IMR-90 (cell line): Measurements from ENCODE around the gene PRELID1. TPM values are rescaled to one million over a fixed set of nuclear protein-coding genes. Genes with fewer than 3 reads are reported as not detected.

Experiments
- ATAC-seq: fragments of 200-7000 bp; cut with Tn5 transposase; 2 replicates; pipeline ENCODE4 v1.9.1; 2020; ENCODE audit warnings: low read depth, mild to moderate bottlenecking, moderate library complexity
- BruUV-seq: library from RNA; stranded (reverse); fragments of 400-500 nt; replicated peaks from 2 replicates; lab custom pipeline; 2021; lab: Mats Ljungman, UMichigan
- CTCF ChIA-PET: fragments of 300-600 bp; formaldehyde crosslinking; extraction: SDS; loops from one replicate; lab custom pipeline; 2021; ENCODE audit warnings: antibody characterized with exemption; lab: Yijun Ruan, JAX
- POLR2A ChIA-PET: fragments of 300-600 bp; sonication (Branson Sonifier 250); formaldehyde crosslinking; loops from one replicate; lab custom pipeline; 2022; ENCODE audit warnings: antibody characterized with exemption; ENCODE audit not compliant: unreplicated experiment; lab: Charles Lee
- DNase-seq: peaks from one replicate; pipeline ENCODE4 v3.0.0; 2013
- H2AFZ ChIP-seq: replicated peaks from 2 replicates; pipeline ENCODE3; 2013; ENCODE audit warnings: low read length, mild to moderate bottlenecking; ENCODE audit not compliant: poor library complexity
- H2AK5ac ChIP-seq: 2 replicates; pipeline ENCODE4 v1.6.1; 2013; ENCODE audit warnings: low read depth, low read length, inconsistent platforms
- H2AK9ac ChIP-seq: replicated peaks from 2 replicates; pipeline ENCODE3; 2013; ENCODE audit warnings: mild to moderate bottlenecking, low read depth, low read length, moderate library complexity; ENCODE audit not compliant: poor library complexity
- H2BK120ac ChIP-seq: 2 replicates; pipeline ENCODE4 v1.6.1; 2013; ENCODE audit warnings: low read depth, low read length, inconsistent platforms
- H2BK15ac ChIP-seq: 3 replicates; pipeline ENCODE4 v1.6.1; 2013; ENCODE audit warnings: low read depth, low read length, inconsistent platforms
- H2BK20ac ChIP-seq: 2 replicates; pipeline ENCODE4 v1.6.1; 2013; ENCODE audit warnings: low read depth, mild to moderate bottlenecking, inconsistent platforms, low read length, moderate library complexity
- H2BK5ac ChIP-seq: 2 replicates; pipeline ENCODE4 v1.6.1; 2013; ENCODE audit warnings: mild to moderate bottlenecking, low read depth, low read length, inconsistent platforms; ENCODE audit not compliant: poor library complexity, severe bottlenecking
- H3K14ac ChIP-seq: replicated peaks from 2 replicates; pipeline ENCODE4 v1.6.1; 2013; ENCODE audit warnings: low read depth, low read length, inconsistent platforms
- H3K18ac ChIP-seq: 2 replicates; pipeline ENCODE4 v1.6.1; 2013; ENCODE audit warnings: low read depth, low read length, control low read depth
- H3K23ac ChIP-seq: 2 replicates; pipeline ENCODE4 v1.6.1; 2013; ENCODE audit warnings: low read depth, low read length, inconsistent platforms
- H3K27ac ChIP-seq: 2 replicates; pipeline ENCODE4 v1.5.1; 2013; ENCODE audit warnings: mild to moderate bottlenecking, control low read depth, low read length; ENCODE audit not compliant: insufficient read depth
- H3K27me3 ChIP-seq: 2 replicates; pipeline ENCODE4 v1.6.1; 2013; ENCODE audit warnings: low read length; ENCODE audit not compliant: control insufficient read depth, insufficient read depth
- H3K36me3 ChIP-seq: 2 replicates; pipeline ENCODE4 v1.6.1; 2013; ENCODE audit warnings: low read length, mixed read lengths; ENCODE audit not compliant: control insufficient read depth, insufficient read depth
- H3K4ac ChIP-seq: 2 replicates; pipeline ENCODE4 v1.6.1; 2013; ENCODE audit warnings: low read depth, low read length, inconsistent platforms
- H3K4me1 ChIP-seq: 2 replicates; pipeline ENCODE4 v1.6.1; 2013; ENCODE audit warnings: low read length, mixed read lengths; ENCODE audit not compliant: control insufficient read depth, insufficient read depth
- H3K4me2 ChIP-seq: 2 replicates; pipeline ENCODE4 v1.6.1; 2013; ENCODE audit warnings: low read depth, mild to moderate bottlenecking, control low read depth, low read length, moderate library complexity
- H3K4me3 ChIP-seq: 2 replicates; pipeline ENCODE4 v1.5.1; 2013; ENCODE audit warnings: low read depth, mild to moderate bottlenecking, control low read depth, low read length, moderate library complexity; ENCODE audit not compliant: insufficient read depth
- H3K56ac ChIP-seq: 2 replicates; pipeline ENCODE4 v1.6.1; 2013; ENCODE audit warnings: low read length, inconsistent platforms; ENCODE audit not compliant: insufficient read depth; ENCODE audit errors: extremely low read depth
- H3K79me1 ChIP-seq, 2 experiments: 2 replicates each; pipeline ENCODE4 v1.6.1; 2013; ENCODE audit warnings: low read length in 2 of 2, inconsistent platforms in 1 of 2, low read depth in 1 of 2
- H3K9ac ChIP-seq: 2 replicates; pipeline ENCODE4 v1.6.1; 2013; ENCODE audit warnings: low read depth, low read length, control low read depth
- H3K9me1 ChIP-seq: 2 replicates; pipeline ENCODE4 v1.6.1; 2013; ENCODE audit warnings: low read length, inconsistent platforms; ENCODE audit not compliant: insufficient read depth
- H3K9me3 ChIP-seq: 2 replicates; pipeline ENCODE4 v1.6.1; 2013; ENCODE audit warnings: low read length; ENCODE audit not compliant: control insufficient read depth, insufficient read depth
- H4K20me1 ChIP-seq: 2 replicates; pipeline ENCODE4 v1.6.1; 2013; ENCODE audit warnings: low read length, inconsistent platforms; ENCODE audit not compliant: insufficient read depth
- H4K5ac ChIP-seq: 2 replicates; pipeline ENCODE4 v1.6.1; 2013; ENCODE audit warnings: mild to moderate bottlenecking, low read depth, low read length, control low read depth
- H4K8ac ChIP-seq, 2 experiments: 2 replicates each; pipeline ENCODE4 v1.6.1; 2013; ENCODE audit warnings: low read depth in 2 of 2, low read length in 2 of 2, control low read depth in 1 of 2, inconsistent platforms in 1 of 2
- H4K91ac ChIP-seq: 2 replicates; pipeline ENCODE4 v1.6.1; 2013; ENCODE audit warnings: low read depth, low read length, inconsistent platforms; ENCODE audit not compliant: insufficient read depth
- CEBPB ChIP-seq: IDR thresholded peaks from 2 replicates; pipeline ENCODE4 v1.6.1; 2012; ENCODE audit warnings: low read depth, low read length, improper control_type of control experiment
- RAD21 ChIP-seq: IDR thresholded peaks from 2 replicates; pipeline ENCODE4 v1.6.1; 2012; ENCODE audit warnings: low read length, improper control_type of control experiment
- SMC3 ChIP-seq: fragments of 150-350 bp; IDR thresholded peaks from 2 replicates; pipeline ENCODE4 v1.6.1; 2016; ENCODE audit warnings: low read depth, mild to moderate bottlenecking, antibody characterized with exemption, low read length, moderate library complexity
- WGBS, 2 experiments: methylation state at CpG; one replicate each; pipeline versions ENCODE4 v1.1.5 to v1.1.7; 2013; ENCODE audit warnings: missing lambda C conversion rate in 2 of 2; ENCODE audit not compliant: insufficient read length in 1 of 2; ENCODE audit errors: extremely low coverage in 2 of 2; 5-methylcytosine and 5-hydroxymethylcytosine counted together
- dilution Hi-C: fragments of 300-500 bp; cut with HindIII; formaldehyde crosslinking; loops from one replicate; pipeline ENCODE4 v1.14.3; 2018; ENCODE audit warnings: low sequenced_read_pairs; ENCODE audit not compliant: unreplicated experiment
- in situ Hi-C: fragments of 300-500 bp; cut with MboI; formaldehyde crosslinking; loops from 3 replicates; pipeline ENCODE4 v1.14.3; 2019; ENCODE audit warnings: low sequenced_read_pairs, inconsistent platforms, mixed read lengths
- intact Hi-C: fragments of 100-400 bp; cut with micrococcal nuclease; formaldehyde crosslinking; loops from 2 replicates; pipeline ENCODE4 v1.10.0; 2022
- polyA plus RNA-seq, 3 experiments: library from polyadenylated mRNA; depleted of rRNA; stranded (reverse); fragments of >200 nt; gene quantifications; 2 replicates each; pipeline ENCODE4 v1.2.3, GENCODE V29; 2012; ENCODE audit warnings: low replicate concordance in 1 of 3
- total RNA-seq: library from RNA; depleted of rRNA; stranded (reverse); fragments of >200 nt; gene quantifications from 2 replicates; pipeline ENCODE4 v1.2.3, GENCODE V29; 2012
- TF ChIP-seq, protein P1 (sequence below): fragments of 150-350 bp; IDR thresholded peaks from 2 replicates; pipeline ENCODE4 v1.6.1; 2016; ENCODE audit warnings: low read depth, mild to moderate bottlenecking, low read length, moderate library complexity, borderline replicate concordance
- TF ChIP-seq, protein P2 (sequence below): conservative IDR thresholded peaks from 2 replicates; pipeline ENCODE4 v1.5.1; 2012; ENCODE audit warnings: mild to moderate bottlenecking, low read depth, low read length, improper control_type of control experiment

The PRELID1 gene
- total and polyA plus RNA-seq, 2 of the 4 experiments (the other 2 are of a cell fraction), result 116 to 239 TPM

DNA sequence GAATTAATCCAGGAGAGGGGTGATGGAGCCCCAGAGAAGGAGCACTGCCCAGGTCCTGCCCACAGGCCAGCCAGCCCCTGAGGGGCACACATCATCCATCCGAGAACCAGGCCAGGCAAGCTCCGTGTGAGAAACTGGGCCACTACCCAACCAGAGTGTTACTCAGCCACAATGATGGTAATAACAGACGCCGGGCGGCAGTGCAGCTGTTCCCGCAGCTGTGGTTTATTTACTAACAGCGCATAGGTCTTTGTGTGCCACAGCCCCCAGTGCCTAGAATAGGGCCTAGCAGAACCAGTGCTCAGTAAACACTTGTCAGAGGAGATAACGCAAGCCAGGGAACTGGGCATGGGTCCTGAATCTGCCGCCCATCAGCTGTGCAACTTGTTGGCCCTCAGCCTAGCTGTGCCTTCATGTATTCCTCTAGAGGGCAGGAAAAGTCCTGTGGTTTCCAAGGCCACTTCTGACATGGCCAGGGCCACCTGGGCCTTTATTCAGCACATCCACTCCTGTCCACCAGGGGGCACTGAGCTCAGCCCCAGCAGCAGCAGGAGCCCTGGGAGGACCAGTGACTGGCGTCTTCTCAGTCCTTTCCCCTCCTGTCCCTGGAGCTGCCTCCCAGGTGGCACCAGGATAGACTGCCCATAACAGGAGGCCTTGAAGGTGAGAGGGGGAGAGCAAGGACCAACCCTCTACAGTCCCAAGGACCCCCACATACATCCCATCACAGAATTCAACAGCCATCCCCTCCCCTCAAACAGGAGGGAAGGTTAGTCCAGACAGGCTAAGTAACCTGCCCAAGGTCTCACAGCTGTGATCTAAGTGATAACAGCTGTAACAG lies 6.0 kb downstream of the PRELID1 start:
- TF ChIP-seq, protein P1, sequence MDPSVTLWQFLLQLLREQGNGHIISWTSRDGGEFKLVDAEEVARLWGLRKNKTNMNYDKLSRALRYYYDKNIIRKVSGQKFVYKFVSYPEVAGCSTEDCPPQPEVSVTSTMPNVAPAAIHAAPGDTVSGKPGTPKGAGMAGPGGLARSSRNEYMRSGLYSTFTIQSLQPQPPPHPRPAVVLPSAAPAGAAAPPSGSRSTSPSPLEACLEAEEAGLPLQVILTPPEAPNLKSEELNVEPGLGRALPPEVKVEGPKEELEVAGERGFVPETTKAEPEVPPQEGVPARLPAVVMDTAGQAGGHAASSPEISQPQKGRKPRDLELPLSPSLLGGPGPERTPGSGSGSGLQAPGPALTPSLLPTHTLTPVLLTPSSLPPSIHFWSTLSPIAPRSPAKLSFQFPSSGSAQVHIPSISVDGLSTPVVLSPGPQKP, result no peak
- peak; percentile 49 for TF ChIP-seq RAD21
- TF ChIP-seq, protein P2, sequence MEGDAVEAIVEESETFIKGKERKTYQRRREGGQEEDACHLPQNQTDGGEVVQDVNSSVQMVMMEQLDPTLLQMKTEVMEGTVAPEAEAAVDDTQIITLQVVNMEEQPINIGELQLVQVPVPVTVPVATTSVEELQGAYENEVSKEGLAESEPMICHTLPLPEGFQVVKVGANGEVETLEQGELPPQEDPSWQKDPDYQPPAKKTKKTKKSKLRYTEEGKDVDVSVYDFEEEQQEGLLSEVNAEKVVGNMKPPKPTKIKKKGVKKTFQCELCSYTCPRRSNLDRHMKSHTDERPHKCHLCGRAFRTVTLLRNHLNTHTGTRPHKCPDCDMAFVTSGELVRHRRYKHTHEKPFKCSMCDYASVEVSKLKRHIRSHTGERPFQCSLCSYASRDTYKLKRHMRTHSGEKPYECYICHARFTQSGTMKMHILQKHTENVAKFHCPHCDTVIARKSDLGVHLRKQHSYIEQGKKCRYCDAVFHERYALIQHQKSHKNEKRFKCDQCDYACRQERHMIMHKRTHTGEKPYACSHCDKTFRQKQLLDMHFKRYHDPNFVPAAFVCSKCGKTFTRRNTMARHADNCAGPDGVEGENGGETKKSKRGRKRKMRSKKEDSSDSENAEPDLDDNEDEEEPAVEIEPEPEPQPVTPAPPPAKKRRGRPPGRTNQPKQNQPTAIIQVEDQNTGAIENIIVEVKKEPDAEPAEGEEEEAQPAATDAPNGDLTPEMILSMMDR, result peak; percentile 77
- TF ChIP-seq SMC3, result peak; percentile 49; the same call in 1 of the 2 replicates
- no peak for TF ChIP-seq CEBPB
- POLR2A ChIA-PET, result no interaction called here
- Histone ChIP-seq H3K27me3 (no peaks in the 10 kb centered on the region), H2BK5ac (no peak overlapping the region), H4K91ac (no peak overlapping the region), H3K4ac (no peak overlapping the region), H3K9me3 (no peaks in the 10 kb centered on the region), H3K36me3 (peaks cover 19% of the 10 kb centered on the region), H3K14ac (no peak overlapping the region), H3K9ac (no peak overlapping the region), H4K8ac (peak overlapping the region in 1 of 2 experiments; percentile 45; a peak in 1 of 4 replicates), H4K5ac (no peak overlapping the region), H3K18ac (no peak overlapping the region), H4K20me1 (peaks cover 44% of the 10 kb centered on the region), H3K23ac (no peak overlapping the region), H2BK20ac (no peak overlapping the region), H3K4me3 (no peak overlapping the region), H3K9me1 (0 out of 2 replicates have a peak, but pooled peaks cover 4% of the 10 kb centered on the region), H3K27ac (no peak overlapping the region), H2BK120ac (no peak overlapping the region), H3K56ac (no peak overlapping the region), H2AK5ac (no peak overlapping the region; the same call in 1 of the 2 replicates), H3K79me1 (peaks cover 9 to 65% of the 10 kb centered on the region in 2 experiments; a peak in 3 of 4 replicates), H2AFZ (peak overlapping the region; percentile 53), H3K4me1 (peaks cover 7% of the 10 kb centered on the region; the same call in 1 of the 2 replicates), H2AK9ac (peak overlapping the region; percentile 48), H3K4me2 (no peak overlapping the region), H2BK15ac (no peak overlapping the region)
- peak; percentile 65 for DNase-seq
- CTCF ChIA-PET, result interaction anchor here (0.6 to 1.6 kb wide), 10 partner anchors 10 to 238 kb away, joined by 3 to 8 read pairs (median 4); no protein-coding TSS in a partner anchor
- dilution Hi-C loops (no loop called here), in situ Hi-C loops (loop anchor here (5.0 kb wide), 1 partner anchor 138 kb away; the partner anchor contains the start of gene PRR7), intact Hi-C loops (loop anchor here (2.0 kb wide), 2 partner anchors 147 to 191 kb away; no protein-coding TSS in a partner anchor)
- ATAC-seq, result peak; percentile 24
- BruUV-seq, result no TSS peak
- 100% methylated on average over 1 of the region's 10 CpGs; no CpG with 5 or more reads in 1 of the 2 experiments for WGBS, 2 experiments
